IMR-90 (cell line): ENCODE data around the gene CHRM4. TPM values are rescaled to one million over a fixed set of nuclear protein-coding genes. Genes with fewer than 3 reads are reported as not detected.

Experiments
- ATAC-seq: fragments of 200-7000 bp; cut with Tn5 transposase; 2 replicates; pipeline ENCODE4 v1.9.1; 2020; ENCODE audit warnings: low read depth, mild to moderate bottlenecking, moderate library complexity
- BruUV-seq: library from RNA; stranded (reverse); fragments of 400-500 nt; replicated peaks from 2 replicates; lab custom pipeline; 2021; lab: Mats Ljungman, UMichigan
- CTCF ChIA-PET: fragments of 300-600 bp; formaldehyde crosslinking; extraction: SDS; loops from one replicate; lab custom pipeline; 2021; ENCODE audit warnings: antibody characterized with exemption; lab: Yijun Ruan, JAX
- POLR2A ChIA-PET: fragments of 300-600 bp; sonication (Branson Sonifier 250); formaldehyde crosslinking; loops from one replicate; lab custom pipeline; 2022; ENCODE audit warnings: antibody characterized with exemption; ENCODE audit not compliant: unreplicated experiment; lab: Charles Lee
- DNase-seq: peaks from one replicate; pipeline ENCODE4 v3.0.0; 2013
- H2AFZ ChIP-seq: replicated peaks from 2 replicates; pipeline ENCODE3; 2013; ENCODE audit warnings: low read length, mild to moderate bottlenecking; ENCODE audit not compliant: poor library complexity
- H2AK5ac ChIP-seq: 2 replicates; pipeline ENCODE4 v1.6.1; 2013; ENCODE audit warnings: low read depth, low read length, inconsistent platforms
- H2AK9ac ChIP-seq: replicated peaks from 2 replicates; pipeline ENCODE3; 2013; ENCODE audit warnings: mild to moderate bottlenecking, low read depth, low read length, moderate library complexity; ENCODE audit not compliant: poor library complexity
- H2BK120ac ChIP-seq: 2 replicates; pipeline ENCODE4 v1.6.1; 2013; ENCODE audit warnings: low read depth, low read length, inconsistent platforms
- H2BK15ac ChIP-seq: 3 replicates; pipeline ENCODE4 v1.6.1; 2013; ENCODE audit warnings: low read depth, low read length, inconsistent platforms
- H2BK20ac ChIP-seq: 2 replicates; pipeline ENCODE4 v1.6.1; 2013; ENCODE audit warnings: low read depth, mild to moderate bottlenecking, inconsistent platforms, low read length, moderate library complexity
- H2BK5ac ChIP-seq: 2 replicates; pipeline ENCODE4 v1.6.1; 2013; ENCODE audit warnings: mild to moderate bottlenecking, low read depth, low read length, inconsistent platforms; ENCODE audit not compliant: poor library complexity, severe bottlenecking
- H3K14ac ChIP-seq: replicated peaks from 2 replicates; pipeline ENCODE4 v1.6.1; 2013; ENCODE audit warnings: low read depth, low read length, inconsistent platforms
- H3K18ac ChIP-seq: 2 replicates; pipeline ENCODE4 v1.6.1; 2013; ENCODE audit warnings: low read depth, low read length, control low read depth
- H3K23ac ChIP-seq: 2 replicates; pipeline ENCODE4 v1.6.1; 2013; ENCODE audit warnings: low read depth, low read length, inconsistent platforms
- H3K27ac ChIP-seq: 2 replicates; pipeline ENCODE4 v1.5.1; 2013; ENCODE audit warnings: mild to moderate bottlenecking, control low read depth, low read length; ENCODE audit not compliant: insufficient read depth
- H3K27me3 ChIP-seq: 2 replicates; pipeline ENCODE4 v1.6.1; 2013; ENCODE audit warnings: low read length; ENCODE audit not compliant: control insufficient read depth, insufficient read depth
- H3K36me3 ChIP-seq: 2 replicates; pipeline ENCODE4 v1.6.1; 2013; ENCODE audit warnings: low read length, mixed read lengths; ENCODE audit not compliant: control insufficient read depth, insufficient read depth
- H3K4ac ChIP-seq: 2 replicates; pipeline ENCODE4 v1.6.1; 2013; ENCODE audit warnings: low read depth, low read length, inconsistent platforms
- H3K4me1 ChIP-seq: 2 replicates; pipeline ENCODE4 v1.6.1; 2013; ENCODE audit warnings: low read length, mixed read lengths; ENCODE audit not compliant: control insufficient read depth, insufficient read depth
- H3K4me2 ChIP-seq: 2 replicates; pipeline ENCODE4 v1.6.1; 2013; ENCODE audit warnings: low read depth, mild to moderate bottlenecking, control low read depth, low read length, moderate library complexity
- H3K4me3 ChIP-seq: 2 replicates; pipeline ENCODE4 v1.5.1; 2013; ENCODE audit warnings: low read depth, mild to moderate bottlenecking, control low read depth, low read length, moderate library complexity; ENCODE audit not compliant: insufficient read depth
- H3K56ac ChIP-seq: 2 replicates; pipeline ENCODE4 v1.6.1; 2013; ENCODE audit warnings: low read length, inconsistent platforms; ENCODE audit not compliant: insufficient read depth; ENCODE audit errors: extremely low read depth
- H3K79me1 ChIP-seq, 2 experiments: 2 replicates each; pipeline ENCODE4 v1.6.1; 2013; ENCODE audit warnings: low read length in 2 of 2, inconsistent platforms in 1 of 2, low read depth in 1 of 2
- H3K9ac ChIP-seq: 2 replicates; pipeline ENCODE4 v1.6.1; 2013; ENCODE audit warnings: low read depth, low read length, control low read depth
- H3K9me1 ChIP-seq: 2 replicates; pipeline ENCODE4 v1.6.1; 2013; ENCODE audit warnings: low read length, inconsistent platforms; ENCODE audit not compliant: insufficient read depth
- H3K9me3 ChIP-seq: 2 replicates; pipeline ENCODE4 v1.6.1; 2013; ENCODE audit warnings: low read length; ENCODE audit not compliant: control insufficient read depth, insufficient read depth
- H4K20me1 ChIP-seq: 2 replicates; pipeline ENCODE4 v1.6.1; 2013; ENCODE audit warnings: low read length, inconsistent platforms; ENCODE audit not compliant: insufficient read depth
- H4K5ac ChIP-seq: 2 replicates; pipeline ENCODE4 v1.6.1; 2013; ENCODE audit warnings: mild to moderate bottlenecking, low read depth, low read length, control low read depth
- H4K8ac ChIP-seq, 2 experiments: 2 replicates each; pipeline ENCODE4 v1.6.1; 2013; ENCODE audit warnings: low read depth in 2 of 2, low read length in 2 of 2, control low read depth in 1 of 2, inconsistent platforms in 1 of 2
- H4K91ac ChIP-seq: 2 replicates; pipeline ENCODE4 v1.6.1; 2013; ENCODE audit warnings: low read depth, low read length, inconsistent platforms; ENCODE audit not compliant: insufficient read depth
- CEBPB ChIP-seq: IDR thresholded peaks from 2 replicates; pipeline ENCODE4 v1.6.1; 2012; ENCODE audit warnings: low read depth, low read length, improper control_type of control experiment
- CHD1 ChIP-seq: IDR thresholded peaks from 2 replicates; pipeline ENCODE4 v1.6.1; 2012; ENCODE audit warnings: low read depth, low read length, improper control_type of control experiment
- ELK1 ChIP-seq: fragments of 150-350 bp; IDR thresholded peaks from 2 replicates; pipeline ENCODE4 v1.6.1; 2016; ENCODE audit warnings: low read depth, mild to moderate bottlenecking, low read length, moderate library complexity, borderline replicate concordance
- MXI1 ChIP-seq: IDR thresholded peaks from 2 replicates; pipeline ENCODE4 v1.6.1; 2012; ENCODE audit warnings: low read depth, mild to moderate bottlenecking, low read length, moderate library complexity, borderline replicate concordance
- NFE2L2 ChIP-seq: fragments of 150-350 bp; IDR thresholded peaks from 2 replicates; pipeline ENCODE4 v1.6.1; 2016; ENCODE audit warnings: low read depth, mild to moderate bottlenecking, low read length
- POLR2A ChIP-seq: IDR thresholded peaks from 2 replicates; pipeline ENCODE4 v1.6.1; 2012; ENCODE audit warnings: mild to moderate bottlenecking, low read depth, low read length
- RCOR1 ChIP-seq: IDR thresholded peaks from 2 replicates; pipeline ENCODE4 v1.6.1; 2012; ENCODE audit warnings: mild to moderate bottlenecking, low read length, improper control_type of control experiment; ENCODE audit not compliant: insufficient replicate concordance
- RFX5 ChIP-seq: IDR thresholded peaks from 2 replicates; pipeline ENCODE4 v1.8.0; 2012; ENCODE audit warnings: low read depth, mild to moderate bottlenecking, low read length, moderate library complexity
- SMC3 ChIP-seq: fragments of 150-350 bp; IDR thresholded peaks from 2 replicates; pipeline ENCODE4 v1.6.1; 2016; ENCODE audit warnings: low read depth, mild to moderate bottlenecking, antibody characterized with exemption, low read length, moderate library complexity
- WGBS, 2 experiments: methylation state at CpG; one replicate each; pipeline versions ENCODE4 v1.1.5 to v1.1.7; 2013; ENCODE audit warnings: missing lambda C conversion rate in 2 of 2; ENCODE audit not compliant: insufficient read length in 1 of 2; ENCODE audit errors: extremely low coverage in 2 of 2; 5-methylcytosine and 5-hydroxymethylcytosine counted together
- dilution Hi-C: fragments of 300-500 bp; cut with HindIII; formaldehyde crosslinking; loops from one replicate; pipeline ENCODE4 v1.14.3; 2018; ENCODE audit warnings: low sequenced_read_pairs; ENCODE audit not compliant: unreplicated experiment
- in situ Hi-C: fragments of 300-500 bp; cut with MboI; formaldehyde crosslinking; loops from 3 replicates; pipeline ENCODE4 v1.14.3; 2019; ENCODE audit warnings: low sequenced_read_pairs, inconsistent platforms, mixed read lengths
- intact Hi-C: fragments of 100-400 bp; cut with micrococcal nuclease; formaldehyde crosslinking; loops from 2 replicates; pipeline ENCODE4 v1.10.0; 2022
- polyA plus RNA-seq, 3 experiments: library from polyadenylated mRNA; depleted of rRNA; stranded (reverse); fragments of >200 nt; gene quantifications; 2 replicates each; pipeline ENCODE4 v1.2.3, GENCODE V29; 2012; ENCODE audit warnings: low replicate concordance in 1 of 3
- total RNA-seq: library from RNA; depleted of rRNA; stranded (reverse); fragments of >200 nt; gene quantifications from 2 replicates; pipeline ENCODE4 v1.2.3, GENCODE V29; 2012

CHRM4 gene
- total and polyA plus RNA-seq, 2 of the 4 experiments (the other 2 are of a cell fraction) = 0.09 to 0.18 TPM

DNA sequence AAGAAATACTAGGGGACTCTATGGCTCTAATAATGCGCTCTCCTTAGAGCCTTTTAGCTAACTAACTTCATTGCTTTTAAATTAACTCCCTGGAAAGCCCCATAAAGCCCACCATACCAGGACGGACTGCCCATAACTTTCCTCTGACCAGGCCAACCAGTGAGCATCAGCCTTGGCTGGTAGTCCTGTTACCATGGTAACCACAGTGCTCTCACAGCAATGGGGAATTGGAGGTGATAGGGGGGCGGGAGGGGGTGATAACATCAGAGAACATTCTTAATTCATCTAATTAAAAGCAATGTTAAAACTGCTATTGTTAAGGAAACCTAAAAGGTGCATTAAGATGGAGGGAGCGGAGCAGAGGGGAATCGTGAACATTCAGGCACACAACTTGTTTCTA, 27.2 kb upstream of the CHRM4 start:
- intact Hi-C loops = no loop called here
- peaks cover 29% of the 10 kb centered on the region for H3K36me3 ChIP-seq
- no peak overlapping the region for H3K4me3 ChIP-seq
- DNase-seq (no peak), ATAC-seq (no peak)
- in situ Hi-C loops = no loop called here
- H3K79me1 ChIP-seq = peaks cover 0 to 10% of the 10 kb centered on the region in 2 experiments; a peak in 1 of 4 replicates
- no peak overlapping the region for H3K4ac ChIP-seq
- H3K18ac ChIP-seq = no peak overlapping the region
- H3K27me3 ChIP-seq = no peaks in the 10 kb centered on the region
- no peak overlapping the region for H2BK15ac ChIP-seq
- H2AFZ ChIP-seq = no peak overlapping the region
- no peak overlapping the region for H3K14ac ChIP-seq
- H2AK5ac ChIP-seq = no peak overlapping the region
- no peak overlapping the region for H4K8ac ChIP-seq
- no peak overlapping the region for H4K91ac ChIP-seq
- H2BK20ac ChIP-seq = no peak overlapping the region
- no peak overlapping the region for H2BK5ac ChIP-seq
- no peak overlapping the region for H3K23ac ChIP-seq
- TF ChIP-seq POLR2A (no peak), RCOR1 (no peak), RFX5 (no peak), NFE2L2 (no peak), MXI1 (no peak), CHD1 (no peak), SMC3 (no peak), ELK1 (no peak), CEBPB (no peak)
- no peaks in the 10 kb centered on the region for H4K20me1 ChIP-seq
- ChIA-PET CTCF (no interaction called here), POLR2A (no interaction called here)
- BruUV-seq = no TSS peak
- no peaks in the 10 kb centered on the region for H3K4me1 ChIP-seq
- H3K9me1 ChIP-seq = peaks cover 21% of the 10 kb centered on the region
- dilution Hi-C loops = no loop called here
- no peak overlapping the region for H2AK9ac ChIP-seq
- H3K4me2 ChIP-seq = no peak overlapping the region
- H3K56ac ChIP-seq = no peak overlapping the region
- no peaks in the 10 kb centered on the region for H3K9me3 ChIP-seq
- H2BK120ac ChIP-seq = no peak overlapping the region
- H3K9ac ChIP-seq = no peak overlapping the region
- H4K5ac ChIP-seq = no peak overlapping the region
- H3K27ac ChIP-seq = no peak overlapping the region
- WGBS, 2 experiments = no CpG with 5 or more reads among the region's 5 CpGs
